Right renal cortex interstitium (tissue), 3 donors: Measurements from ENCODE around the gene OR2J1. TPM values are rescaled to one million over a fixed set of nuclear protein-coding genes. Genes with fewer than 3 reads are reported as not detected.

Experiments used
- polyA plus RNA-seq, 3 donors: library from polyadenylated mRNA; unstranded; fragments of 120-200 nt; gene quantifications; one replicate each; pipeline ENCODE4 v1.2.1, GENCODE V29; 2013; ENCODE audit not compliant: insufficient read length in 3 of 3

Gene OR2J1
- polyA plus RNA-seq, 3 donors = not detected

Other genes starting within 250 kb of the OR2J1 start
- gene TRIM27, start 175.5 kb upstream of the OR2J1 start, polyA plus RNA-seq = 10 to 100 TPM; 70.2 to 75.6 (median 70.4) TPM
- 1 to 10 TPM; 6.3 to 8.0 (median 6.5) TPM for gene ZNF311, start 94.2 kb upstream of the OR2J1 start, polyA plus RNA-seq
- not detected for gene OR2W1, start 54.3 kb upstream of the OR2J1 start, polyA plus RNA-seq
- gene OR2B3, start 12.2 kb upstream of the OR2J1 start, polyA plus RNA-seq = not detected
- not detected for gene OR2J3, start 8.6 kb downstream of the OR2J1 start, polyA plus RNA-seq
- gene OR2J2, start 71.4 kb downstream of the OR2J1 start, polyA plus RNA-seq = not detected
- under 1 TPM; 0.04 to 0.08 (median 0.06) TPM for gene OR14J1, start 202.2 kb downstream of the OR2J1 start, polyA plus RNA-seq